CD4-positive, alpha-beta T cell treated with Interleukin-12 subunit alpha and Interleukin-12 subunit beta, for 1 hour (primary cell): Measurements from ENCODE around the gene SPN.
"Not testable (repeated sequence)": the region's sequence is repeated elsewhere in the genome, so short reads cannot be mapped to it uniquely, and the experiment has no call there.

Source experiments
- DNase-seq: peaks from one replicate; pipeline ENCODE4 v3.0.0-alpha.2; 2020

SPN gene

DNA sequence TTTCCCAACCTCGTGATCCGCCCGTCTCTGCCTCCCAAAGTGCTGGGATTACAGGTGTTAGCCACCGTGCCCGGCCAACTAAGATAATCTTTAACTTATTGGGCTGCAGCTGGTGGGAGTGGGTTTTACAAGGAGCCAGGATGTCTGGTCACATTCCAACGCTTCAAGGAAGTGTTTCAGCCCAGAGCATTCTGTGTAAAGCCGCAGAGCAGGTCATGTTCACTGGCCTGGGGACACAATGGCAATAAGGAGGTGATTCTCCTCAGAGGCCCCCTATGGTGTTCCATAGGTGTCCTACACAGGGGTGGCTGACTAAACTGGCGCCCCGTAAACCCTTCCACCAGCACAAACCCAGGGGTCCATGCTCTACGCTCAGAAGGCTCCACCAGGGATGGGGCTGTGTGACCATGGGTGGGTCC lies 17.1 kb downstream of the SPN start:
- no peak for DNase-seq

DNA sequence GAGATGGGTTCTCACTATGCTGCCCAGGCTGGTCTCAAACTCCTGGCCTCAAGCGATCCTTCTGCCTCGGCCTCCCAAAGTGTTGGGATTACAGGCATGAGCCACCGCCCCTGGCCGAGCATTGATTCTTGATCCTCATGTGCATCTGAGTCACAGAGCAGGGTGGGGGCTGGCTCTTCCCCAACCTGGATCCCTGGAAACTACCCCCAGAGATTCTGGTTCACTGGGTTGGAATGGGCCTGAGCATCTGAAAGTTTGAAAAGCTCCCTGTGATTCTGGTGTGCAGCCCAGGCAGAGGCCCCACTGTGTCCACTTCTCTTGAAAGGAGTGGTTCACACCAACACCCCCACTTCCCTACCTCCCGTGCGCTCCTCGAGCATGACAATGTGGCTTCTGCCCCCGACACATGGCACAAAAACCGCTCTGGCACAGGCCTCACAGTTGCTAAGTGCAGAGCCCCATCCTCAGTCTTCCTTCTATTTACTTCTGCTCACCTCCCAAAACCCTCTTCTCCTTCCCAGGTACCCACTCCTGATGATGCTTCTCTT lies 20.6 kb downstream of the SPN start:
- DNase-seq: no peak

DNA sequence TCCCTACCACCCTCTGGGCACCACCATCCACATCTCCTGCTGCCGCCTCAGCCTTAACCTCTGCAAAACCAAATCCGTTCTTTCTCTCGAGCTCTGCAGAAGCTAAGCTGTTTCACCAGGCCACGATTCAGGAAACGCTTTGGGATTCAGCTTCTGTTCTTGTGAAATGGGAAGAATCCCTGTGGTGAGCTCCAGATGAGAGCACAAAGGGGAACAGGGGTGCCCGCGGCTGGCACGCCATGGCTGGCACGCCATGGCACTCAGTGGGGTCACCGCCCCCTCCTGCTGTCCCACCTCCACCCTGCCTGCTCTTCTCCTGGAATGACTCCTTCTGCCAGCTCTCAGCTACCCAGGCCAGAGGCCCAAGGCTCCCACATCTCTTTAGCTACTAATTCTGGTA lies 21.6 kb downstream of the SPN start:
- no peak for DNase-seq

DNA sequence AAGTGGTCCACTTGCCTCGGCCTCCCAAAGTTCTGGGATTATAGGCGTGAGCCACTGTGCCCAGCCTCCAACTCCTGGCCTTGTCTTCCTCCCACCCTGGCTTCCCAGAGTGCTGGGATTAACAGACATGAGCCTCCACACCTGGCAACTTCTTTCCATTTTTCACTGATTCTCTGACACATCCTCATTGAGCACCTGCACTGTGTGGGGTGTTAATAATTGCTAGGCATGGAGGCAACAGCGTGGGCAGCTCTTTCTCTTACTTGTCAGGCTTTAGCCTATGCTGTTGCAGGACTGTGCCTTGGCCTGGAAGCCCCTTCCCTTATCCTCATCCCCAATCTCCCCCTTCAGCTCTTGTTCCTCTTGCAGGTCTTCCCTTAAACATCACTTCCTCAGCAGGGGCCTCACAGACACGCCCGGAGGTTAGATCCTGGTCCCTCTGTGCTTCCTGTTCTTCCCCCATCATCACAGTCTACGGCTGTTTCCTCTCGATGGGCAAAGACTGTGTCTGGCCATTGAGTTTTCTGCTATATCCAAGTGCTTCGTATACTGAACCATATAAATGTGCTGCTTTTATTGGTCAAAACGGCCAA lies 23.8 kb downstream of the SPN start:
- DNase-seq: no peak

- DNase-seq: no peak
Observed at GRCh38 chr16:29687755-29688154, 24.7 kb downstream of the SPN start.

DNA sequence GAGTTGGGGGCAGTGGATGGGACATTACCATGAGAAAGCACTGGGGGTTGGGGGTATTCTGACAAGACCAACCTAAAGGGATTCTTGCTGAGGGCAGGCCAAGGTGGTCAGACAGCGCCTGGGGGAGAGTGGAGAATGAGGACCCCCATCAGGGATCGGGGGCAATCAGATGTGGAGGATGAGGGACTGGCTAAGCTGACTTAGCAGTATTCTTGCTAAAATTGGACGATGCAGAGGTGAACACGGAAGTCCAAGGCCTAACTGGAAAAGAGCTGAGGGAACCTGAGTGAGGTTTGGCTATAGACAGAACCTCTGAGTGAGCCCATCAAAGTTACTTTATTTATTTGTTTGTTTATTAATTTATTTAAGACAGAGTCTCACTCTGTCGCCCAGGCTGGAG lies 25.1 kb downstream of the SPN start:
- DNase-seq: no peak

- DNase-seq: not testable (repeated sequence)
Observed at GRCh38 chr16:29689490-29690351, 26.7 kb downstream of the SPN start.

- DNase-seq: not testable (repeated sequence)
Observed at GRCh38 chr16:29692606-29693005, 29.6 kb downstream of the SPN start.

GRCh38 chr16:29694384-29695195 lies 31.5 kb downstream of the SPN start:
- no peak for DNase-seq

- not testable (repeated sequence) for DNase-seq
Observed at GRCh38 chr16:29695675-29696074, 32.6 kb downstream of the SPN start.

DNA sequence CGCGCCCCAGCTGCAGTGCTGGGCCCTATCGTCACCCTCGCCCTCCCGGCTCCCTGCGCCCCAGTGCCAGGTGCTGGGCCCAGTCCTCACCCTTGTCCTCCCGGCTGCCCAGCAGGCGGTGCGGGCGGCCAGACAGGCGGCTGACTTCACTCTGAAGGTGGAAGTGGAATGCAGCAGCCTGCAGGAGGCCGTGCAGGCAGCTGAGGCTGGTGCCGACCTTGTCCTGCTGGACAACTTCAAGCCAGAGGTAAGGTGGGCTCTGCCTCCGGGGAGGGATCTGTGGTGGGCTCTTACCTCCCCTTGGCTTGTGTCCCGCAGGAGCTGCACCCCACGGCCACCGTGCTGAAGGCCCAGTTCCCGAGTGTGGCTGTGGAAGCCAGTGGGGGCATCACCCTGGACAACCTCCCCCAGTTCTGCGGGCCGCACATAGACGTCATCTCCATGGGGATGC lies 33.9 kb downstream of the SPN start:
- no peak for DNase-seq

- no peak for DNase-seq
Observed at GRCh38 chr16:29697391-29697790, 34.3 kb downstream of the SPN start.

GRCh38 chr16:29698042-29698441 lies 35.0 kb downstream of the SPN start:
- DNase-seq: no peak

- no peak for DNase-seq
Observed at GRCh38 chr16:29698484-29699323, 35.7 kb downstream of the SPN start.

DNA sequence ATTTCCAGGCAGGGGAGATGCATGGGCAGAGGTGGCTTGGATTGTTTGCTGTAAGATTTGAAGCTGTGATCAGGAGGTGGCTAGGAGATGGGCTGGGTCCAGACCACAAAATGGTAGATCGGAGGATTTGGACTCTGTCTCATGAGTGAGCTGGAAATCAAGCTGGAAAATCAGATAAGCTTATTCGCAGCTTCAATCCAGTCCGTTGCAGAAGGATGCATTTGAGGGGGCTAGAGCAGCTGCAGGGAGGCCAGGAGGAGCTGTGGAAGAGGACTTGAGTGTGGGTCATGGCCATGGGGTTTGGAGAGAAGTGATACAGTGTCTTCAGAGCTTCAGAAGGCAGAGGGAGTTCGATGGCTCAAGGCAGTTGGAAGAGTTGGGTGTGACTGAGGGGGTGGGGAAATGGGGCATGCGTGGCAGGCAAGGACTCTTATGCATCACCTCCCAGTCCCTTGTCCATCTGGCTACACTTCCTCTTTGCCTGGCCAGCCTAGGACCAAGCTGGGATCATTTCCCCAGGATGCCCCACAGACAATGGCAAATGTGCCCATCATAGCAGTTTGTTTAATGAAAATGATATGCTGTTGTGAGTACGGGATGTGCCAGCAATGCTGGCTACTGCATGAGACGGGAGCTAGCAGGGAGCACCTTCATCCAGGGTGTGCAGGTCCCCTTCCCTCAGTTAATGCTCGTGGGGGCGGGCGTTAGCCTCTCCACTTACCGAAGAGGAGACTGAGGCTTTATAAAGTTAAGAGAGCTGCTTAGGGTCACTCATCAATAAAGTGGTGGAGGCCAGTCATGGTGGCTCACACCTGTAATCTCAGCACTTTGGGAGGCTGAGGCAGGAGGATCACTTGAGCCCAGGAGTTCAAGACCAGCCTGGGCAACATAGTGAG lies 36.5 kb downstream of the SPN start:
- DNase-seq: no peak

DNA sequence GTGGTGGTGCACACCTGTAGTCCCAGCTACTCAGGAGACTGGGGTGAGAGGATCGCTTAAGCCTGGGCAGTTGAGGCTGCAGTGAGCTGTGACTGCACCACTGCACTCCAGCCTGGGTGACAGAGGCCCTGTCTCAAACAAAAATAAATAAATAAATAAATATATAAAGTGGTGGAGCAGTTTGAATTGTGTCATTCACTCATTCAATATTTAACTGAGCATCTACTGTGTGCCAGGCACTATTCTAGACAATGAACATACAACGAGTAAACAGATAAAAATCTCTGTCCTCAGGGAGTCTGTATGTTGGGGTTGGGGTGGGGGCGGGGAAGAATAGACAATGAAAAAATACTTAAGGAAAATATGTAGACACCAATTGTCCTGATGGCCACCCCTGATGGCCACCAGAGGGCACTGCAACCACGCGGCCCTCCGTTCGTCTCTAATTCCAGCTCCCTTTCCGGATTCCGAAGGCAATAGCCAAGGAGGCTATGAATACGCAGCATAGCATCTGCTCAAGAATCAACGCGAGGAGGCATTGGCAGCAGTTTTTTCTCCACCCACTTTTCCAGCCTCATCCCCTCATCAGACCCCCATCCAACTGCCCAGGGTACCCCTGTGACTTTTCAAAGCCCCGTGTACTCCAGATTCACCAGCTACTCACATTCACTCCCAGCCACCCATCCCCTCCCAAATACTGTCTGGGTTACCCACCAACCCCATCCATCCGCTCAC lies 37.4 kb downstream of the SPN start:
- DNase-seq: peak; percentile 82

DNA sequence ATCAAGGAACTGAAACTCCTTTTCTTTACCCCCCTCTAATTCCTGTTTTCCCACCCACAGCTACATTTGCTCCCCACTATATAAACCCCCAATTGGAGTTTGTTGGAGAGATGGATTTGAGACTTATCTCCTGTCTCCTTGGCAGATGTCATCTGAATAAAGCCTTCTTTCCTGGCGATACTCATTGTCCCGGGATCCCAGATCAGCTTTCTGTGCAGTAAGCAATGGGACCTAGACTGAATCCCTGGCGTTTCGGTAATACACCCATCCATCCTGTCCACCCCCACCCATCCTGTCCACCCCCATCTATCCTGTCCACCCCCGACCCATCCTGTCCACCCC lies 38.1 kb downstream of the SPN start:
- no peak for DNase-seq

DNA sequence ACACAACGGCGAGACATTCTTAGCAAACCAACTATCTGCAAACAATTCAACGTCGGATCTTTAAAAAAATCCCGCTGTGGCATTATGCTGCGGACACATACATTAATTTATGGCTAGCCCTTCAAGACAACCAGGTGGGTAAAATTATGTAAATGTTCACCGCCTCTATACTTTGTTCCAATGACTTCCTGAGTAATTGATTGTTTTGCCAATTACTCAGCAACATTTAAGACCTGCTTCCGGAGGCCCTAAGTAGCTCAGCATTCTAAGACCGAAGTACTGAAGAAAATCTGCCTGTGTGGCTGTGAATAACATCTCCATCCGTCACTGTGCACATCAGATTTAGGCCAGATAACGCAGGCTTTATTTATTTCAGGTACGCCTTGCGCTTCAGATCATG lies 39.2 kb downstream of the SPN start:
- DNase-seq: peak; percentile 72

DNA sequence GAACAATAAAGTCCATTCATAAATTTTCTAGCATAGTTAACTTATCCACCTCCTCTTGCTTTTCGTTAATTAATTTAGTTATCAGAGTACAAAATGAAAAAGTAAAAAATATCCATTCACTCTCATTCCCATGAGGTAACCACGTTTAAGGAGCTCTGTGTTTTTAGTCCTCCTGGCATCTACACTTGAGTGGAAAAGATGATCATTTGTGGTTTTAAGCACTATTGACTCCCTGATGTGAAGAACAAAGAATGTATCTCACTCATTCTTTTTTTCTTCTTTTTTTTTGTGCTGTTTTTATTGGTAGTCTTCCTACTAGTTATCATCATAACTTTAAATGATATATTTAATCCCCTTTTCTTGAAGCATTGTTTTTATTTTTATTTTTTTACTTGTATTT lies 42.0 kb downstream of the SPN start:
- DNase-seq: no peak

GRCh38 chr16:29707160-29707559 lies 44.1 kb downstream of the SPN start:
- not testable (repeated sequence) for DNase-seq
